Measurements from ENCODE around the gene NAA38. TPM values are rescaled to one million over a fixed set of nuclear protein-coding genes. Genes with fewer than 3 reads are reported as not detected.

Gene NAA38
- total RNA-seq, 1 experiment from 2014 or later: 50.2 TPM

GRCh38 chr17:7844292-7845154 lies 12.8 kb downstream of the NAA38 start:
- H3K9me3 ChIP-seq (ENCODE audit: control insufficient read depth, low read depth, low read length): no peaks in the 10 kb centered on the region
- no peak overlapping the region for H2BK120ac ChIP-seq (ENCODE audit: low read depth, low read length, poor library complexity, severe bottlenecking)
- no CpG with 5 or more reads among the region's 71 CpGs for WGBS (ENCODE audit: extremely low coverage, insufficient read length, low lambda C conversion rate)
- H2AK5ac ChIP-seq (ENCODE audit: insufficient read length, low read length): no peak overlapping the region
- H3K56ac ChIP-seq (ENCODE audit: insufficient read length, low read depth, low read length): no peak overlapping the region
- H3K9ac ChIP-seq (ENCODE audit: extremely low read depth, insufficient read length, low read length): no peak overlapping the region
- no peak overlapping the region for H3K14ac ChIP-seq (ENCODE audit: insufficient read depth, low read length)
- no peaks in the 10 kb centered on the region for H3K4me1 ChIP-seq (ENCODE audit: insufficient read depth, low read length)
- peak overlapping the region; percentile 97 for H3K4me2 ChIP-seq (ENCODE audit: insufficient read depth, insufficient read length, low read length)
- H2BK15ac ChIP-seq (ENCODE audit: low read depth, low read length): no peak overlapping the region
- peak overlapping the region; percentile 89 to 94 for H3K4me3 Mint-ChIP-seq
- H4K8ac ChIP-seq (replicated peaks; ENCODE audit: insufficient read length, low read depth, low read length): no peak overlapping the region
- H3K79me1 ChIP-seq (ENCODE audit: insufficient read depth, low read depth, low read length, poor library complexity, severe bottlenecking): no peaks in the 10 kb centered on the region
- peaks cover 22% of the 10 kb centered on the region for H3K27me3 Mint-ChIP-seq (ENCODE audit: low read depth)
- DNase-seq: peak; percentile 97
- H3K18ac ChIP-seq (ENCODE audit: insufficient read length, low read depth, low read length): no peak overlapping the region
- H2BK20ac ChIP-seq (ENCODE audit: low read depth, low read length, poor library complexity, severe bottlenecking): no peak overlapping the region
- H3K36me3 Mint-ChIP-seq (ENCODE audit: insufficient read depth in 1 of 3, low read depth in 3 of 3): peaks cover 4 to 32% (median 23%) of the 10 kb centered on the region in 3 experiments; a peak in 6 of 7 replicates
- H3K4me1 Mint-ChIP-seq: peaks cover 20 to 35% of the 10 kb centered on the region in 2 experiments
- H3K79me2 ChIP-seq (ENCODE audit: insufficient read depth, low read length): no peaks in the 10 kb centered on the region
- peak overlapping the region in 1 of 3 experiments; percentile 70; a peak in 1 of 7 replicates for H3K27ac Mint-ChIP-seq
- H3K9me3 Mint-ChIP-seq: no peaks in the 10 kb centered on the region; a peak in 1 of 5 replicates
- no peak overlapping the region for H2BK5ac ChIP-seq (ENCODE audit: insufficient read length, low read length)
- H2BK12ac ChIP-seq (ENCODE audit: insufficient read length, low read depth, low read length): no peak overlapping the region
- no peak overlapping the region for H4K5ac ChIP-seq (ENCODE audit: insufficient read length, low read depth, low read length)
- no peak for TF ChIP-seq CTCF (conservative IDR thresholded peaks at IDR 0.05)
- no peak overlapping the region for H2AFZ ChIP-seq (ENCODE audit: low read length)
- no peak overlapping the region for H4K91ac ChIP-seq (ENCODE audit: insufficient read length, low read depth, low read length)
- no peak overlapping the region for H3K27ac ChIP-seq (ENCODE audit: insufficient read length, low read depth, low read length)
- H3K4ac ChIP-seq (ENCODE audit: low read depth, low read length): no peak overlapping the region
- no peak overlapping the region for H3T11ph ChIP-seq (ENCODE audit: low read length)
- H3K23ac ChIP-seq (ENCODE audit: insufficient read length, low read depth, low read length): no peak overlapping the region
- H3K27me3 ChIP-seq (ENCODE audit: insufficient read depth, low read length): peaks cover 20% of the 10 kb centered on the region; the same call in 1 of the 2 replicates
- peaks cover 29% of the 10 kb centered on the region for H3K23me2 ChIP-seq (ENCODE audit: insufficient read length, low read depth, low read length, poor library complexity, severe bottlenecking)
- H4K20me1 ChIP-seq (ENCODE audit: control insufficient read depth, insufficient read depth, insufficient read length): no peaks in the 10 kb centered on the region

Measured in H9 (cell line).